Neural cell (in vitro differentiated cells): ENCODE measurements around the gene SLC38A9.

ENCODE experiments used
- CTCF ChIP-seq: fragments of 450-650 bp; IDR thresholded peaks from 2 replicates; pipeline ENCODE4 v1.5.1; 2014; ENCODE audit warnings: antibody characterized with exemption, mild to moderate bottlenecking, moderate library complexity; ENCODE audit not compliant: poor library complexity, severe bottlenecking
- EP300 ChIP-seq: fragments of 450-650 bp; conservative IDR thresholded peaks from 2 replicates; pipeline ENCODE4 v1.6.1; 2014; ENCODE audit warnings: antibody characterized with exemption, mild to moderate bottlenecking, moderate library complexity; ENCODE audit not compliant: poor library complexity, severe bottlenecking
- POLR2AphosphoS5 ChIP-seq: IDR thresholded peaks from 2 replicates; pipeline ENCODE4 v1.6.1; 2012

DNA sequence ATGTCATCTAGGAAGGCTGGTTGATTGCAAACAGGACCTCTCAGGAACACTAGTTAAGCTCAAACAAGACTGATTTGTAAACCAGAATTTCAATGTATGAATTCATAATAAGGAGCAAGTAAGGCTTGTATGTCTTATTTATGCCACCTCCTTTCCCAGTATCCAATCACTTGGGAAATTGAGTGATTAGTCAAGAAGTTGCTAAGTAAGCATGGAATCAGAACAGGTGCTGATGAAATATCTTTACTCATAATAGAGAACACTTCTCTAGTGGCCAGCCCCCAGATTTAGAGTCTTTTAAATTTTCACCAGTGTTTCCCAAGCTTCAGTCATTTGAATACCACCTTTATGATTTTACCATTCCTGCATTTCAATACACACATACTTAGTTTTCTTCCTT, 20.5 kb upstream of the SLC38A9 start:
- TF ChIP-seq POLR2AphosphoS5 (no peak), CTCF (no peak), EP300 (no peak)
